Measurements from ENCODE around the gene LENG1.
"Not testable (repeated sequence)": the region's sequence is repeated elsewhere in the genome, so short reads cannot be mapped to it uniquely, and the experiment has no call there.

The LENG1 gene

DNA sequence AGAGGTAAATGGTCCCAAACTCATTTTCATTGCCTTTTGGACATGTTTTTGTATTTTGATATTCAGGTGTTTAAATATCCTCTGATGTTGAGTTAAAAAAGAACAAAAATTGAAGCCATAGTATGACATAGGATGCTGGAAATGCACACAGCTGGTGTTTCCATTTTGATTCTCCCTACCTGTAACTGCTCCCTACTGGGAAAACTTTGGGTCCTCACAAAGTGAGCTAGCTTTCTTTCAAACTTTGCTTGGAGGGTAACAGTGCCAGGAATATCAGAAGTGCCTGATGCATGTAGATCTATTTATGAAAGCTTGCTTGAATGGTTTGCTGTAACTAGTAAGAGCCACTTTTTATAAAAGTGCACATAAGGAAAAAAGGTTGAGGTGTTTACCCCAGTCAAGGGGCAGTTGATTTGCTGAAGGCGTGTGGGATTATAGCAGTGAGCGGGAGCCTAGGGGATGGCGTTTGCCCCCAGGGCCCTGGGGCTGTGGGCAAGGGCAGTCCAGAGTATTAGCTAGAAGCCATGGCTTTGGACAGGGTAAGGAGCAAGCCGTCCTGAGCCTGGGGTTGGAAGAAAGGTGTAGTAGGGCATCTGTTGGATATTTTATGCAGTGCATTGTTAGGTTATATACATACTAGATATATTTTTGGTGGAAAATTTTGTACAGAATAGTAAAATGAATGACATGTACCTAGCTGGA, 45.4 kb upstream of the LENG1 start:
- no peak for TF ChIP-seq ZFX (IDR thresholded peaks at IDR 0.05; ENCODE audit: borderline replicate concordance)
- TF ChIP-seq, protein P1, sequence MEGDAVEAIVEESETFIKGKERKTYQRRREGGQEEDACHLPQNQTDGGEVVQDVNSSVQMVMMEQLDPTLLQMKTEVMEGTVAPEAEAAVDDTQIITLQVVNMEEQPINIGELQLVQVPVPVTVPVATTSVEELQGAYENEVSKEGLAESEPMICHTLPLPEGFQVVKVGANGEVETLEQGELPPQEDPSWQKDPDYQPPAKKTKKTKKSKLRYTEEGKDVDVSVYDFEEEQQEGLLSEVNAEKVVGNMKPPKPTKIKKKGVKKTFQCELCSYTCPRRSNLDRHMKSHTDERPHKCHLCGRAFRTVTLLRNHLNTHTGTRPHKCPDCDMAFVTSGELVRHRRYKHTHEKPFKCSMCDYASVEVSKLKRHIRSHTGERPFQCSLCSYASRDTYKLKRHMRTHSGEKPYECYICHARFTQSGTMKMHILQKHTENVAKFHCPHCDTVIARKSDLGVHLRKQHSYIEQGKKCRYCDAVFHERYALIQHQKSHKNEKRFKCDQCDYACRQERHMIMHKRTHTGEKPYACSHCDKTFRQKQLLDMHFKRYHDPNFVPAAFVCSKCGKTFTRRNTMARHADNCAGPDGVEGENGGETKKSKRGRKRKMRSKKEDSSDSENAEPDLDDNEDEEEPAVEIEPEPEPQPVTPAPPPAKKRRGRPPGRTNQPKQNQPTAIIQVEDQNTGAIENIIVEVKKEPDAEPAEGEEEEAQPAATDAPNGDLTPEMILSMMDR (IDR thresholded peaks at IDR 0.05), result no peak
- no peak overlapping the region for H3K27ac ChIP-seq

DNA sequence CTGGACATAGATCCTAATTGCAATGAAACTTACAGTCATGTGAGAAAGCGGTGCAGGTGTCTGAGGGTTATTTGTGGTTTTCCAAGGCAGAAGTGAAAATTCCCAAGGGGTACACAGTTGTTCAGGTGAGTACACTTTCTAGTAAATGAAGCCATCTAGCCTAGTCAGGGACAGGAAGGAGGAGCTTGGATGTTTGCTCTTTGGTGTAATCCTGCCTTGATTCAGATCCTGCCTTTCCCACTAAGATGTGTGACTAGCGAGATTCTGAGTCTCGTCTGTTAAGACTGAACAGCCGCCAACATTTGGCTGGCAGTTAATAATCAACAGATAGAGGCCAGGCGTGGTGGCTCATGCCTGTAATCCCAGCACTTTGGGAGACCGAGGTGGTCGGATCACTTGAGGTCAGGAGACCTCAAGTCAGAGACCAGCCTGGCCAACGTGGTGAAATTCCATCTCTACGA, 43.7 kb upstream of the LENG1 start:
- H3K27ac ChIP-seq, result 0 out of 2 replicates have a peak overlapping the region, but pooled peaks have one; percentile 10

DNA sequence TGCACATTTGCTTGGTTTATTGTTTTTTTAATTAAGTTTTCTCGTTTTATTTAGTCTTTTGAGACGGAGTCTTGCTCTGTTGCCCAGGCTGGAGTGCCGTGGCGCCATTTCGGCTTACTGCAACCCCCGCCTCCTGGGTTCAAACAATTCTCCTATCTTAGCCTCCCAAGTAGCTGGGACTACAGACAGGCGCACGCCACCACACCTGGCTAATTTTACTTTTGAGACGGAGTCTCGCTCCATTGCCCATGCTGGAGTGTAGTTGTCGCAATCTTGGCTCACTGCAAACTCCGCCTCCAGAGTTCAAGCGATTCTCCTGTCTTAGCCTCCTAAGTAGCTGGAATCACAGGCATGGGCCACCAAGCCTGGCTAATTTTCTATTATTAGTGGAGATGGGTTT, 42.5 kb upstream of the LENG1 start:
- H3K27ac ChIP-seq, result peak overlapping the region; percentile 93
- no peak for TF ChIP-seq ZFX (IDR thresholded peaks at IDR 0.05; ENCODE audit: borderline replicate concordance)
- TF ChIP-seq, protein P1 (IDR thresholded peaks at IDR 0.05), result no peak

More for the DNA sequence above, 43.7 kb upstream of the LENG1 start:
- TF ChIP-seq, protein P1 (IDR thresholded peaks at IDR 0.05), result no peak
- TF ChIP-seq ZFX (IDR thresholded peaks at IDR 0.05; ENCODE audit: borderline replicate concordance), result no peak

DNA sequence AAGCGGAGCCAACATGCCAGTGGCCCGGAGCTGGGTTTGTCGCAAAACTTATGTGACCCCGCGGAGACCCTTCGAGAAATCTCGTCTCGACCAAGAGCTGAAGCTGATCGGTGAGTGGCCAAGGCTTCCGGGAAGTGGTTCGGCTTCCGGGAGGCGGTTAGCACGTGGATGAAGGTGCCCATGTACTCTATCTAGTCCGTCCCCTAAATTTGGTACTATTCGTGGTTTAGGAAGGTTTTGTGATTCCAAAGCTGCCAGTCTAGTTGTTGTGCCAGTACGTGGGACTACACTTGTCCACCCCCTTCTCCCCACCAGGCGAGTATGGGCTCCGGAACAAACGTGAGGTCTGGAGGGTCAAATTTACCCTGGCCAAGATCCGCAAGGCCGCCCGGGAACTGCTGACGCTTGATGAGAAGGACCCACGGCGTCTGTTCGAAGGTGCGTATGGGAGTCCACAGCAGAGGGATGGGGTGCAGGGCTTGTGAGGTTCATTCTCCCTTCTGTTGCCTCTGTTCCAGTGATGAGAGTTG, 41.7 kb upstream of the LENG1 start:
- peak overlapping the region; percentile 93 for H3K27ac ChIP-seq
- no peak for TF ChIP-seq ZFX (IDR thresholded peaks at IDR 0.05; ENCODE audit: borderline replicate concordance)
- TF ChIP-seq, protein P1 (IDR thresholded peaks at IDR 0.05), result no peak

DNA sequence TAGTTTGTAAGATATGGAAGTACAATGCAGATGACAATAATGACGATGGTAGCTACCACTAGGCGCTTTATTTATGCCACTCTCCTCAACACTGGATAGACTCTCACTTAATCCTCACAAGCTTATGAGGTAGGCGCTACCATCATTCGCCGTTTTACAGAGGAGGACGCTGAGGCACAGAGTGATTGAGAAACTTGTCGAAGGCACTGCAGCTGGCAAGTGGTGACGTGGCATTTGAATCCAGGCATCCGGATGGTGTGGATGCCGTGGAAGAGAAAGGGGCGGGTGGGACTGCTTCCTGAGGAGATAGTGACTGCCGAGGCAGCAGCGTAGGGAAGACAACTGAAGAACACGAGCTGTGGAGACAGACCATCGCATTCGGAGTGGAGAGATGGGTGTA, 39.9 kb upstream of the LENG1 start:
- TF ChIP-seq, protein P1 (IDR thresholded peaks at IDR 0.05), result no peak
- TF ChIP-seq ZFX (IDR thresholded peaks at IDR 0.05; ENCODE audit: borderline replicate concordance), result no peak
- peak overlapping the region; percentile 93 for H3K27ac ChIP-seq

DNA sequence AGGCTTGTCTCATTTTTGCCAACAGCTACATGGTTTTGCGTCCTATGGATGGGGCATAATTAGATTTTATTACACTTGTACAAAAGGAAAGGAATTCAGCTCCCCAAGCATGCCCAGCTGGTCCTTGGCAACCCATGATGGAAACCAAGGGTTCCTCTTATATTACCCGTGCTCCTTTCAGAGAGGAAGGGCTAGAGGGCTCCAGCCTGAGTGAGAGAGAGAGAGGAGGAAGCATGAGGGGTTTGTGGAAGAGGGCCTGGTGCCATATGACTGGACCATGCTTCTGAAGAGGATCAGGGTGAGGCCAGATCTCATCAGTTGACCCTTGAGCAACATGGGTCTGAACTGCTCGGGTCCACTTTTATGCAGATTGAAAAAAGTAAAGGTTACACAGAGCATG, 37.6 kb upstream of the LENG1 start:
- TF ChIP-seq, protein P1 (IDR thresholded peaks at IDR 0.05), result no peak
- no peak for TF ChIP-seq ZFX (IDR thresholded peaks at IDR 0.05; ENCODE audit: borderline replicate concordance)
- H3K27ac ChIP-seq, result no peak overlapping the region

DNA sequence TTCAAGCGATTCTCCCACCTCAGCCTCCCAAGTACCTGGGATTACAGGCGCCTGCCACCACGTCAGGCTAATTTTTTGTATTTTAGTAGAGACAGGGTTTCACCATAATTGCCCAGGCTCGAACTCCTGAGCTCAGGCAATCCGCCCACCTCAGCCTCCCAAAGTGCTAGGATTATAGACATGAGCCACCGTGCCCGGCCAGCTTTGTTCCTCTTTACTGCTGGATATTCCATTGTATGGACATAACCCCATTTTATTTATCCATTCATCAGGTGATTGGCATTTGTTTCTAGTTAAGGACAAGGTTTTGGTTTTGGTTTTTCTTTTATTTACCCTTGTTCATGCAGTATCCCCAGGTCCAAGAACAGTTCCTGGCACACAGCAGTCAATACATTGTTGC, 37.0 kb upstream of the LENG1 start:
- no peak for TF ChIP-seq ZFX (IDR thresholded peaks at IDR 0.05; ENCODE audit: borderline replicate concordance)
- TF ChIP-seq, protein P1 (IDR thresholded peaks at IDR 0.05), result no peak
- H3K27ac ChIP-seq, result no peak overlapping the region

DNA sequence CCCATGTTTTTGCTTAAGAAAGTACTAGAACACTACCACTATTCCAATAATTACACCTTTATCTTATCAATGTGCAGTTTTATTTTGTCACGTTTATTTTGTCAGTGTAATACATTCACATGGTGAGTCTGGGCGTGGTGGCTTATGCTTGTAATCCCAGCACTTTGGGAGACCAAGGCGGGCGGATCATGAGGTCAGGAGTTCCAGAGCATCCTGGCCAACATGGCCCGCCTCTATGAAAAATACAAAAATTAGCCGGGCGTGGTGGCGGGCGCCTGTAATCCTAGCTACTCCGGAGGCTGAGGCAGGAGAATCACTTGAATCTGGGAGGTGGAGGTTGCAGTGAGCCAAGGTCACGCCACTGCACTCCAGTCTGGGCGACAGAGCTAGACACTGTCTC, 34.9 kb upstream of the LENG1 start:
- H3K27ac ChIP-seq, result not testable (repeated sequence)
